GM19023 (cell line): ENCODE measurements around the gene LITAF.

Experiments
- ATAC-seq: cut with Tn5 transposase; IDR thresholded peaks from one replicate; pipeline ENCODE4 v1.9.1; 2021; ENCODE audit warnings: mild to moderate bottlenecking, moderate library complexity; ENCODE audit not compliant: unreplicated experiment

The LITAF gene

DNA sequence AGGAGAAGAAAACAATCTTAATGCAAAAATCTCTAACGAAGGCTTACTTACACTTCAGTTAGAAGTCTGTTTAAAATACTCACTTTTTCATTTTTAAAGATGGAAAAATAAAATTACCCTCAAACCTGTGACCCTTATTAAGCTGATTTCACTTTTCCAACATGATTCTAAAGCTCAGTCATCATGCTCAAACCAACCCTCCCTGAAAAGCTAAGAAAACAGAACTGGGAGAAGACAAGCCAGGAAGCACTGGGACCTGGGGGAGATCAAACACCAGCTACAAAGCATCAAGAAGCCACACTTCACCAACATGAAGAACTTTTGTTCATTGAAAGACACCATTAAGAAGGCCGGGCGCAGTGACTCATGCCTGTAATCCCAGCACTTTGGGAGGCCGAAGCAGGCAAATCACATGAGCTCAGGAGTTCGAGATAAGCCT is 88.8 kb downstream of the LITAF start:
- ATAC-seq, result no peak
